K562 (cell line): ENCODE results near the gene CATSPER3.

Experiments used
- DPF2 ChIP-seq: fragments of 450-650 bp; IDR thresholded peaks from 2 replicates; pipeline ENCODE4 v1.6.1; 2016
- EP300 ChIP-seq: IDR thresholded peaks from 2 replicates; pipeline ENCODE4 v1.6.1; 2012; ENCODE audit warnings: low read length, improper control_type of control experiment
- FOXP1 ChIP-seq: sonication (generic); formaldehyde crosslinking; IDR thresholded peaks from 2 replicates; pipeline ENCODE4 v1.8.0; 2022; ENCODE audit warnings: mild to moderate bottlenecking, missing genetic modification reagents
- HINFP ChIP-seq: fragments of 450-650 bp; conservative IDR thresholded peaks from 2 replicates; pipeline ENCODE4 v1.6.1; 2016; ENCODE audit warnings: missing genetic modification characterization, low read depth, mild to moderate bottlenecking, control low read depth, missing compliant biosample characterization
- KHSRP ChIP-seq: fragments of 450-650 bp; IDR thresholded peaks from 2 replicates; pipeline ENCODE4 v1.6.1; 2017
- POLR2A ChIP-seq: fragments of 450-650 bp; conservative IDR thresholded peaks from 2 replicates; pipeline ENCODE4 v1.6.1; 2016
- RBM17 ChIP-seq: fragments of 200-400 bp; formaldehyde crosslinking; IDR thresholded peaks from 2 replicates; pipeline ENCODE4 v1.6.1; 2017; ENCODE audit warnings: low read depth, mild to moderate bottlenecking, low read length, borderline replicate concordance
- SREBF1 ChIP-seq: fragments of 150-350 bp; IDR thresholded peaks from 2 replicates; pipeline ENCODE4 v1.6.1; 2014; ENCODE audit warnings: antibody characterized with exemption, low read depth, low read length, borderline replicate concordance
- ZNF165 ChIP-seq: fragments of 250-450 bp; sonication (Bioruptor Pico); IDR thresholded peaks from 2 replicates; pipeline ENCODE4 v1.4.0; 2020; ENCODE audit warnings: borderline replicate concordance
- ZNF224 ChIP-seq: sonication (generic); formaldehyde crosslinking; IDR thresholded peaks from 2 replicates; pipeline ENCODE4 v1.8.0; 2022; ENCODE audit warnings: mild to moderate bottlenecking, missing genetic modification reagents
- ZNF253 ChIP-seq: fragments of 250-450 bp; sonication (Bioruptor Pico); conservative IDR thresholded peaks from 2 replicates; pipeline ENCODE4 v1.6.1; 2021; ENCODE audit warnings: mild to moderate bottlenecking
- TF ChIP-seq, protein P1 (sequence below), 3 experiments: IDR thresholded peaks in 2 of 3; conservative IDR thresholded peaks in 1 of 3; 2 replicates each; pipeline ENCODE4 v1.5.1; 2011 to 2012; ENCODE audit warnings: low read length in 3 of 3, mild to moderate bottlenecking in 3 of 3, control low read depth in 2 of 3, improper control_type of control experiment in 1 of 3, inconsistent platforms in 1 of 3, low read depth in 1 of 3, mixed read lengths in 1 of 3, moderate library complexity in 1 of 3; ENCODE audit not compliant: insufficient read depth in 2 of 3
- TF ChIP-seq, protein P2 (sequence below): sonication (generic); formaldehyde crosslinking; IDR thresholded peaks from 2 replicates; pipeline ENCODE4 v1.8.1; 2023; ENCODE audit warnings: mild to moderate bottlenecking, missing genetic modification reagents

GRCh38 chr5:135052511-135053145 is 84.9 kb downstream of the CATSPER3 start:
- TF ChIP-seq EP300: no peak
- TF ChIP-seq, protein P1, sequence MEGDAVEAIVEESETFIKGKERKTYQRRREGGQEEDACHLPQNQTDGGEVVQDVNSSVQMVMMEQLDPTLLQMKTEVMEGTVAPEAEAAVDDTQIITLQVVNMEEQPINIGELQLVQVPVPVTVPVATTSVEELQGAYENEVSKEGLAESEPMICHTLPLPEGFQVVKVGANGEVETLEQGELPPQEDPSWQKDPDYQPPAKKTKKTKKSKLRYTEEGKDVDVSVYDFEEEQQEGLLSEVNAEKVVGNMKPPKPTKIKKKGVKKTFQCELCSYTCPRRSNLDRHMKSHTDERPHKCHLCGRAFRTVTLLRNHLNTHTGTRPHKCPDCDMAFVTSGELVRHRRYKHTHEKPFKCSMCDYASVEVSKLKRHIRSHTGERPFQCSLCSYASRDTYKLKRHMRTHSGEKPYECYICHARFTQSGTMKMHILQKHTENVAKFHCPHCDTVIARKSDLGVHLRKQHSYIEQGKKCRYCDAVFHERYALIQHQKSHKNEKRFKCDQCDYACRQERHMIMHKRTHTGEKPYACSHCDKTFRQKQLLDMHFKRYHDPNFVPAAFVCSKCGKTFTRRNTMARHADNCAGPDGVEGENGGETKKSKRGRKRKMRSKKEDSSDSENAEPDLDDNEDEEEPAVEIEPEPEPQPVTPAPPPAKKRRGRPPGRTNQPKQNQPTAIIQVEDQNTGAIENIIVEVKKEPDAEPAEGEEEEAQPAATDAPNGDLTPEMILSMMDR (IDR thresholded peaks at IDR 0.05 in 2 of 3, conservative IDR thresholded peaks at IDR 0.05 in 1 of 3; ENCODE audit: insufficient read depth in 2 of 3, low read depth in 1 of 3, low read length in 3 of 3): no peak
- TF ChIP-seq, protein P2, sequence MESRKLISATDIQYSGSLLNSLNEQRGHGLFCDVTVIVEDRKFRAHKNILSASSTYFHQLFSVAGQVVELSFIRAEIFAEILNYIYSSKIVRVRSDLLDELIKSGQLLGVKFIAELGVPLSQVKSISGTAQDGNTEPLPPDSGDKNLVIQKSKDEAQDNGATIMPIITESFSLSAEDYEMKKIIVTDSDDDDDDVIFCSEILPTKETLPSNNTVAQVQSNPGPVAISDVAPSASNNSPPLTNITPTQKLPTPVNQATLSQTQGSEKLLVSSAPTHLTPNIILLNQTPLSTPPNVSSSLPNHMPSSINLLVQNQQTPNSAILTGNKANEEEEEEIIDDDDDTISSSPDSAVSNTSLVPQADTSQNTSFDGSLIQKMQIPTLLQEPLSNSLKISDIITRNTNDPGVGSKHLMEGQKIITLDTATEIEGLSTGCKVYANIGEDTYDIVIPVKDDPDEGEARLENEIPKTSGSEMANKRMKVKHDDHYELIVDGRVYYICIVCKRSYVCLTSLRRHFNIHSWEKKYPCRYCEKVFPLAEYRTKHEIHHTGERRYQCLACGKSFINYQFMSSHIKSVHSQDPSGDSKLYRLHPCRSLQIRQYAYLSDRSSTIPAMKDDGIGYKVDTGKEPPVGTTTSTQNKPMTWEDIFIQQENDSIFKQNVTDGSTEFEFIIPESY (CRISPR knock-in tag): no peak
- no peak for TF ChIP-seq POLR2A
- TF ChIP-seq SREBF1: no peak
- no peak for TF ChIP-seq RBM17
- TF ChIP-seq ZNF224 (CRISPR knock-in tag): no peak
- TF ChIP-seq HINFP (tag): no peak
- TF ChIP-seq ZNF165 (CRISPR knock-in tag): no peak
- TF ChIP-seq FOXP1 (CRISPR knock-in tag): no peak
- TF ChIP-seq KHSRP: no peak
- no peak for TF ChIP-seq DPF2
- TF ChIP-seq ZNF253 (CRISPR knock-in tag): no peak
